Suprapubic skin (tissue), 3 donors: ENCODE data around the gene UPF3A.

Experiments used
- EP300 ChIP-seq: sonication (generic); formaldehyde crosslinking; IDR thresholded peaks from one replicate; pipeline ENCODE4 v1.6.1; 2017; ENCODE audit warnings: antibody characterized with exemption
- TF ChIP-seq, protein P1 (sequence below), 2 donors: fragments of 200-600 bp in 1 of 2; fragments of 450-650 bp in 1 of 2; sonication (generic) in 1 of 2; IDR thresholded peaks; one replicate each; pipeline ENCODE4 v1.5.1; 2016 to 2019; ENCODE audit warnings: antibody characterized with exemption in 2 of 2, mild to moderate bottlenecking in 1 of 2, moderate library complexity in 1 of 2

DNA sequence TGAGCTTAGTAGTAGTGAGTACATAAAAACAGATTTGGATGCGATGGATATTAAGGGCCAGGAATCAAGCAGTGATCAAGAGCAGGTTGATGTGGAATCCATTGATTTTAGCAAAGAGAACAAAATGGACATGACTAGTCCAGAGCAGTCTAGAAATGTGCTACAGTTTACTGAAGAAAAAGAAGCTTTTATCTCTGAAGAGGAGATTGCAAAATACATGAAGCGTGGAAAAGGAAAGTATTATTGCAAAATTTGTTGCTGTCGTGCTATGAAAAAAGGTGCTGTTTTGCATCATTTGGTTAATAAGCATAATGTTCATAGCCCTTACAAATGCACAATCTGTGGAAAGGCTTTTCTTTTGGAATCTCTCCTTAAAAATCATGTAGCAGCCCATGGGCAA lies 44.3 kb downstream of the UPF3A start:
- TF ChIP-seq, protein P1, sequence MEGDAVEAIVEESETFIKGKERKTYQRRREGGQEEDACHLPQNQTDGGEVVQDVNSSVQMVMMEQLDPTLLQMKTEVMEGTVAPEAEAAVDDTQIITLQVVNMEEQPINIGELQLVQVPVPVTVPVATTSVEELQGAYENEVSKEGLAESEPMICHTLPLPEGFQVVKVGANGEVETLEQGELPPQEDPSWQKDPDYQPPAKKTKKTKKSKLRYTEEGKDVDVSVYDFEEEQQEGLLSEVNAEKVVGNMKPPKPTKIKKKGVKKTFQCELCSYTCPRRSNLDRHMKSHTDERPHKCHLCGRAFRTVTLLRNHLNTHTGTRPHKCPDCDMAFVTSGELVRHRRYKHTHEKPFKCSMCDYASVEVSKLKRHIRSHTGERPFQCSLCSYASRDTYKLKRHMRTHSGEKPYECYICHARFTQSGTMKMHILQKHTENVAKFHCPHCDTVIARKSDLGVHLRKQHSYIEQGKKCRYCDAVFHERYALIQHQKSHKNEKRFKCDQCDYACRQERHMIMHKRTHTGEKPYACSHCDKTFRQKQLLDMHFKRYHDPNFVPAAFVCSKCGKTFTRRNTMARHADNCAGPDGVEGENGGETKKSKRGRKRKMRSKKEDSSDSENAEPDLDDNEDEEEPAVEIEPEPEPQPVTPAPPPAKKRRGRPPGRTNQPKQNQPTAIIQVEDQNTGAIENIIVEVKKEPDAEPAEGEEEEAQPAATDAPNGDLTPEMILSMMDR (IDR thresholded peaks at IDR 0.05), result no peak
- no peak for TF ChIP-seq EP300
